ENCODE measurements around the gene CAGE1. TPM values are rescaled to one million over a fixed set of nuclear protein-coding genes. Genes with fewer than 3 reads are reported as not detected.
"Not testable (repeated sequence)": the region's sequence is repeated elsewhere in the genome, so short reads cannot be mapped to it uniquely, and the experiment has no call there.

The CAGE1 gene
- polyA plus RNA-seq, 1 donor, result 0.03 TPM

DNA sequence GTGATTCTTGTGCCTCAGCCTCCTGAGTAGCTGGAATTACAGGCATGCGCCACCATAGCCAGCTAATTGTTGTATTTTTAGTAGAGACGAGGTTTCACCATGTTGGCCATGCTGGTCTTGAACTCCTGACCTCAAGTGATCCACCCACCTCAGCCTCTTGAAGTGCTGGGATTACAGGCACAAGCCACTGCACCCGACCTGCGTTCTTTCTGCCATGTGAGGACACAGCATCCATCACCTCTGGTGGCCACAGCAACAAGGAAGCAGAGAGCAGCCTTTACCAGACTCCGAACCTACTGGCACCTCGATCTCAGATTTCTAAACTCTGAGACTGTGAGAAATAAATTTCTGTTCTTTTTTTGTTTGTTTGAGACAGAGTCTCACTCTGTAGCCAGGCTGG lies 67.7 kb downstream of the CAGE1 start:
- H3K4me1 ChIP-seq (ENCODE audit: control insufficient read depth, insufficient read depth, low read length); DNase-seq; H3K27me3 ChIP-seq (ENCODE audit: control insufficient read depth, insufficient read depth, low read length); H3K4me3 ChIP-seq (ENCODE audit: low read length); H3K9me3 ChIP-seq (ENCODE audit: control insufficient read depth, low read depth, low read length); H3K27ac ChIP-seq (ENCODE audit: low read length); H3K36me3 ChIP-seq (ENCODE audit: control insufficient read depth, insufficient read depth, low read length): not testable (repeated sequence)
- 100% methylated on average over 1 of the region's 6 CpGs for WGBS (ENCODE audit: insufficient coverage, low lambda C conversion rate)

DNA sequence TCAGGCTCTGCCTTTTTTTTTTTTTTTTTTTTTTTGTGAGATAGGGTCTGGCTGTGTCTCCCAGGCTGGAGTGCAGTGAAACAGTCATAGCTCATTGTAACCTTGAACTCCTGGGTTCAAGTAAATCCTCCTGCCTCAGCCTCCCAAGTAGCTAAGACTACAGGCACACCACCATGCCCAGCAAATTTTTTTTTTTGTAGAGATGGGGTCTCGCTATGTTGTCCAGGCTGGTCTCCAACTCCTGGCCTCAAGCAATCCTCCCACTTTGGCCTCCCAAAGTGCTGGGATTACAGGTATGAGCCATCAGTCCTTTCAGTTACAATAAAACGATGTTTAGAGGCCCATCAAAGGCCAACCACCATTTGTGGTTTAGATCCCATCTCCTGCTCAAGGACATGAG lies 70.1 kb downstream of the CAGE1 start:
- H3K4me3 ChIP-seq (ENCODE audit: low read length); H3K4me1 ChIP-seq (ENCODE audit: control insufficient read depth, insufficient read depth, low read length); H3K27me3 ChIP-seq (ENCODE audit: control insufficient read depth, insufficient read depth, low read length); DNase-seq; H3K36me3 ChIP-seq (ENCODE audit: control insufficient read depth, insufficient read depth, low read length); H3K27ac ChIP-seq (ENCODE audit: low read length); H3K9me3 ChIP-seq (ENCODE audit: control insufficient read depth, low read depth, low read length): not testable (repeated sequence)
- WGBS (ENCODE audit: insufficient coverage, low lambda C conversion rate), result 100% methylated on average over 1 of the region's 2 CpGs

DNA sequence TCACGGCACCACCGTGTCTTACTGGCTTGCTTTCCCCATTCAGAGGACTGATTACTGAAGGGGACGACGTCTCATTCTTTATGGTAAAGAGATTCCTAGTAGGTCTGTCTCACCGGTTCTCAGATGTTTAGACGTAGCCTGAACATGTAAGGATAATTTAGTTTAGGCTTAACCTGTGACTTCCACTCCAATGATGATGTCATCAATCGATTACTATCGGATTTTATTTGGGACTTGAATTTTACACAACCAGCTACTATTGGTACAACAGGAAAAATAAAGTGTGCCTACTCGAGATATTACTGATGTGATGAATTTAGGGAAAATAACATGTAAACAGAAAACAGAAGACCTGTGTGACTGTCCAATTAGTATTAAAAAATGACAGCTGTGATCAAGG lies 72.0 kb downstream of the CAGE1 start:
- WGBS (ENCODE audit: insufficient coverage, low lambda C conversion rate), result 83% methylated on average over 1 of the region's 9 CpGs
- Histone ChIP-seq H3K4me3 (ENCODE audit: low read length) (no peak overlapping the region), H3K4me1 (ENCODE audit: control insufficient read depth, insufficient read depth, low read length) (peaks cover 2% of the 10 kb centered on the region), H3K27me3 (ENCODE audit: control insufficient read depth, insufficient read depth, low read length) (no peaks in the 10 kb centered on the region), H3K27ac (ENCODE audit: low read length) (no peak overlapping the region), H3K36me3 (ENCODE audit: control insufficient read depth, insufficient read depth, low read length) (no peaks in the 10 kb centered on the region), H3K9me3 (ENCODE audit: control insufficient read depth, low read depth, low read length) (peaks cover 3% of the 10 kb centered on the region)
- DNase-seq, result no peak

DNA sequence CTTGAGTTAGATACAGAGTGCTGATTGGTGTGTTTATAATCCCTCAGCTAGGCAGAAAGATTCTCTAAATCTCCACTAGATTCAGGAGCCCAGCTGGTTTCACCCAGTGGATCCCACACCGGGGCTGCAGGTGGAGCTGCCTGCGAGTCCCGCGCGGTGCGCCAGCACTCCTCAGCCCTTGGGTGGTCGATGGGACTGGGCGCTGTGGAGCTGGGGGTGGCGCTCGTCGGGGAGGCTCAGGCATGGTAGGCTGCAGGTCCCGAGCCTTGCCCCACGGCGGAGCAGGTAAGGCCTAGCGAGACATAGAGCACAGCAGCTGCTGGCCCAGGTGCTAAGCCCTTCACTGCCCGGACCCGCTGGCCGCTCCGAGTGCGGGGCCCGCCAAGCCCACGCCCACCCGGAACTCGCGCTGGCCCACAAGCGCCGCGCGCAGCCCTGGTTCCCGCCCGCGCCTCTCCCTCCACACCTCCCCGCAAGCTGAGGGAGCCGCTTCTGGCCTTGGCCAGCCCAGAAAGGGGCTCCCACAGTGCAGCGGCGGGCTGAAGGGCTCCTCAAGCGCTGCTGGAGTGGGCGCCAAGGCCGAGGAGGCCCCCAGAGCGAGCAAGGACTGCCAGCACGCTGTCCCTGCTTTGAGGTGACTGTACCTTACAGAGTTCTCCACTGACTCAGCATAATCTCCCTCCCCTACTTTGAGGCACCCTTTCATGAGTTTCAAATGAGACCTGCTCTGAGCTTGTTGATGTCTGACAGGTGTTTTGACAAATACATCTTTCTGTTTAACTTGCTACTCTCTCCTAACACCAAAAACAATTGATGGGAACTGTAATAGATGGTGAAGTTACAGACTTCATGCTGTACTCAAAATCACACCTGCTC lies 72.6 kb downstream of the CAGE1 start:
- Histone ChIP-seq H3K4me1 (ENCODE audit: control insufficient read depth, insufficient read depth, low read length) (peaks cover 2% of the 10 kb centered on the region), H3K27me3 (ENCODE audit: control insufficient read depth, insufficient read depth, low read length) (no peaks in the 10 kb centered on the region), H3K9me3 (ENCODE audit: control insufficient read depth, low read depth, low read length) (peaks cover 3% of the 10 kb centered on the region), H3K36me3 (ENCODE audit: control insufficient read depth, insufficient read depth, low read length) (no peaks in the 10 kb centered on the region), H3K27ac (ENCODE audit: low read length) (no peak overlapping the region), H3K4me3 (ENCODE audit: low read length) (no peak overlapping the region)
- no peak for DNase-seq
- no CpG with 5 or more reads among the region's 41 CpGs for WGBS (ENCODE audit: insufficient coverage, low lambda C conversion rate)

GRCh38 chr6:7315948-7316365 lies 73.6 kb downstream of the CAGE1 start:
- Histone ChIP-seq H3K4me3 (ENCODE audit: low read length) (no peak overlapping the region), H3K9me3 (ENCODE audit: control insufficient read depth, low read depth, low read length) (peaks cover 3% of the 10 kb centered on the region), H3K27ac (ENCODE audit: low read length) (no peak overlapping the region), H3K27me3 (ENCODE audit: control insufficient read depth, insufficient read depth, low read length) (no peaks in the 10 kb centered on the region), H3K4me1 (ENCODE audit: control insufficient read depth, insufficient read depth, low read length) (peaks cover 2% of the 10 kb centered on the region), H3K36me3 (ENCODE audit: control insufficient read depth, insufficient read depth, low read length) (no peaks in the 10 kb centered on the region)
- no CpG with 5 or more reads among the region's 6 CpGs for WGBS (ENCODE audit: insufficient coverage, low lambda C conversion rate)
- no peak for DNase-seq

GRCh38 chr6:7315087-7315947 lies 74.2 kb downstream of the CAGE1 start:
- WGBS (ENCODE audit: insufficient coverage, low lambda C conversion rate), result 80% methylated on average over 1 of the region's 34 CpGs
- H3K4me3 ChIP-seq (ENCODE audit: low read length); DNase-seq; H3K4me1 ChIP-seq (ENCODE audit: control insufficient read depth, insufficient read depth, low read length); H3K27me3 ChIP-seq (ENCODE audit: control insufficient read depth, insufficient read depth, low read length); H3K9me3 ChIP-seq (ENCODE audit: control insufficient read depth, low read depth, low read length); H3K36me3 ChIP-seq (ENCODE audit: control insufficient read depth, insufficient read depth, low read length); H3K27ac ChIP-seq (ENCODE audit: low read length): not testable (repeated sequence)

DNA sequence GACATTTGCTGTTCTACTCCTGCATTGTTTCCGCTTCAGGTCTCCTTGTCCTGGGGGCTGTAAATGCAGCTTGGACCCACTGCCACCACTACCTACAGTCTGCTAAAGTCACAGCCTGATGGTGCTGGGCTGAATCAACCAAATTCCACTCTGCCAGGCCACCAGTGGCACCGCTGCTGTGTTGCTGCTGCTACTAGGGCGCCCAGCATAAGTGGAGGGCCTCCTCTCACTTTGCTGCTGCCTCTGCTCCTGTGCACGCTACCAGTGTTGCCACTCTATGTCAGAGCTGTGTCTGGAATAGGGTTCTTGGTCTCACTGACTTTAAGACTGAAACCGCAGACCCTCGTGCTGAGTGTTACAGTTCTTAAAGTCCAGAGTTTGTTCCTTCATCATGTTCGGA lies 75.1 kb downstream of the CAGE1 start:
- WGBS (ENCODE audit: insufficient coverage, low lambda C conversion rate), result no CpG with 5 or more reads among the region's 7 CpGs
- Histone ChIP-seq H3K27ac (ENCODE audit: low read length) (no peak overlapping the region), H3K9me3 (ENCODE audit: control insufficient read depth, low read depth, low read length) (peaks cover 3% of the 10 kb centered on the region), H3K4me3 (ENCODE audit: low read length) (no peak overlapping the region), H3K36me3 (ENCODE audit: control insufficient read depth, insufficient read depth, low read length) (peaks cover 2% of the 10 kb centered on the region), H3K4me1 (ENCODE audit: control insufficient read depth, insufficient read depth, low read length) (peaks cover 4% of the 10 kb centered on the region), H3K27me3 (ENCODE audit: control insufficient read depth, insufficient read depth, low read length) (no peaks in the 10 kb centered on the region)
- no peak for DNase-seq

- peaks cover 4% of the 10 kb centered on the region for H3K4me1 ChIP-seq (ENCODE audit: control insufficient read depth, insufficient read depth, low read length)
- H3K27ac ChIP-seq (ENCODE audit: low read length), result peak overlapping the region; percentile 98
- peaks cover 10% of the 10 kb centered on the region for H3K36me3 ChIP-seq (ENCODE audit: control insufficient read depth, insufficient read depth, low read length)
- H3K27me3 ChIP-seq (ENCODE audit: control insufficient read depth, insufficient read depth, low read length), result no peaks in the 10 kb centered on the region
- no peak for DNase-seq
- peak overlapping the region; percentile 95 for H3K4me3 ChIP-seq (ENCODE audit: low read length)
- H3K9me3 ChIP-seq (ENCODE audit: control insufficient read depth, low read depth, low read length), result peaks cover 3% of the 10 kb centered on the region
- no CpG with 5 or more reads among the region's 15 CpGs for WGBS (ENCODE audit: insufficient coverage, low lambda C conversion rate)
Observed at GRCh38 chr6:7313505-7314165, 75.9 kb downstream of the CAGE1 start.

- Histone ChIP-seq H3K27ac (ENCODE audit: low read length) (peak within 1 kb of the TSS; percentile 98), H3K36me3 (ENCODE audit: control insufficient read depth, insufficient read depth, low read length) (peaks cover 16% of the 10 kb centered on the region), H3K4me1 (ENCODE audit: control insufficient read depth, insufficient read depth, low read length) (peaks cover 4% of the 10 kb centered on the region), H3K4me3 (ENCODE audit: low read length) (peak within 1 kb of the TSS; percentile 95), H3K27me3 (ENCODE audit: control insufficient read depth, insufficient read depth, low read length) (no peaks in the 10 kb centered on the region), H3K9me3 (ENCODE audit: control insufficient read depth, low read depth, low read length) (peaks cover 3% of the 10 kb centered on the region)
- 0% methylated on average over 3 of the region's 83 CpGs for WGBS (ENCODE audit: insufficient coverage, low lambda C conversion rate)
- peak; percentile 98 for DNase-seq
Observed at GRCh38 chr6:7312616-7313504, 76.7 kb downstream of the CAGE1 start, which contains the start of gene SSR1. Gene SSR1, minus strand, starts transcription at chr6:7313199. Its CDS starts 79 bp downstream, at chr6:7313120.

Measured in large intestine (tissue), 3 donors.